HG03442 (cell line): Measurements from ENCODE around the gene SPAST.
"Not testable (repeated sequence)": the region's sequence is repeated elsewhere in the genome, so short reads cannot be mapped to it uniquely, and the experiment has no call there.

Experiments used
- ATAC-seq: cut with Tn5 transposase; IDR thresholded peaks from one replicate; pipeline ENCODE4 v1.9.1; 2021; ENCODE audit warnings: mild to moderate bottlenecking, moderate library complexity; ENCODE audit not compliant: unreplicated experiment

SPAST gene

DNA sequence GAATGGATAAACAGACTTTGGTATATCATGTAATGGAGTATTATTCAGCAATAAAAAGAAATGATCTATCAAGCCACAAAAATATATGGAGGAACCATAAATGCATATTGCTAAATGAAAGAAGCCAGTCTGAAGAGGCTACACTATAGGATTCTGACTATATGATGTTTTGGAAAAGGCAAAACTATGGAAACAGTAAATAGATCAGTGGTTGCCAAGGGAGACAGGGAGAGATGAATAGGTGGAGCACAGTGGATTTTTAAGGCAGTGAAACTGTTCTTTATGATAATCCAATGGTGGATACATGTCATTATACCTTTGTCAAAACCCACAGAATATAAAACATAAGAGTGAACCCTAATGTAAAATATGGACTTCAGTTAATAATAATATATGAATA is 61.3 kb downstream of the SPAST start:
- ATAC-seq: no peak

DNA sequence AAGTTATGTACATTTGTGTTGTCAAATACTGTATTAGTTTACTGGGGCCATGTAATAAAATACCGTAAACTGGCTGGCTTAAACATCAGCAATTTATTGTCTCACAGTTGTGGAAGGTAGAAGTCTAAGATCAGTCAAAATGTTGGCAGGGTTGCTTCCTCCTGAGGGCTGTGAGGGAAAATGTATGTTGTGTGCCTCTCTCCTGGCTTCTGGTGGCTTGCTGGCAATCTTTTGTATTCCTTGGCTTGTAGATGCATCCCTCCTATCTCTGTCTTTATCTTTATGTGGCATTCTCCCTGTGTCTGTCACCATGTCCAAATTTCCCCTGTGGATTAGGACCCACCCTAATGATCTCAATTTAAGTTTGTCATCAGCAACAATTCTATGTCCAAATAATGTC is 65.3 kb downstream of the SPAST start:
- no peak for ATAC-seq

DNA sequence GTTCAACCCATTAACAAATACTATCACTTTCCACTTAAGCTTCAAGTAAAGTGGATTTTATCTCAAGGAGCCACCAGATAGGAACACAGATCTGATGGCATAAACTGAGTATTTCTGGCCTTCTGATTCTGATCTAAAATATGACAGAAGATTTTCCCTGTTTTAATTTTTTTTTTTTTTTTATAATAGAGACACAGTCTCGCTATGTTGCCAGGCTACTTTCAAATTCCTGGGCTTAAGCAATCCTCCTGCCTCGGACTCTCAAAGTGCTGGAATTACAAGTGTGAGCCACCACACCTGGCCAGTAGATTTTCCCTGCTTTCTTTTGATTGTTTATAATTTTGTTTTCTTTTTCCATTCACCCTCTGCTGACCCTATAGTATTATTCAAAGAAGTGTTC is 65.7 kb downstream of the SPAST start:
- no peak for ATAC-seq

DNA sequence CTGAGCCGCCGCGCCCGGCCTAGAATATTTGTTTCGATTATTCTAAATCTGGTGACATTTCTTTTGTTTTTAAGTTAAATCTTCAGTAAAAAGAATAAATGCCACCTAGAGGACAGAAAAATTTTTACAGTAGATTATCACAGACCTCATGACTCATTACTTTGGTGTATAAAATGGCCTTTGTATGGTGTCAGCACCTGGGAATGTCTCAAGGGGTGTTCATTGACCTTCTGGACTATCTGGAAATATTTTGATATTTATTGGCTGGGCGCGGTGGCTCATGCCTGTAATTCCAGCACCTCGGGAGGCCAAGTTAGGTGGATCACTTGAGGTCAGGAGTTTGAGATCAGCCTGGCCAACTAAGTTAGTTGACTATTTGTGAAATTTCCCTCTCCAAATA is 72.1 kb downstream of the SPAST start:
- ATAC-seq: no peak

DNA sequence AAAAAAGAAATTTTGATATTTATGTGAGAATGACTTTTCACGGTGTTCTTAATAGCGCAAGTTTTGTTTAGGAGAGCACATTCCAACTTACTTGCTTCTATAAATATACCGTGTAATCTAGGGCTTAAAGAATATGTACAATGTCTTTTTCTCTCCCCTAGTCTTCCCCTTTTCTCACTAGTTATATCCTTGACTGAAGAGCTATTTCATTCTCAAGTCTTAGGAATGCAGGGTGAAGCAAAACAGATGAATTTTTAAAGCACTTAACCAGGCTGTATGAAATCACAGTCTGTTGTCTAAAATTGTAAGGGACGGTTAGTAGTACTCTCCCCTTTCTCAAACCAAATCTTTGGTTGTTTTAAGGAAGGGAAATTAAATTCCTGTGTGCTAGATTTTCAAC is 72.7 kb downstream of the SPAST start:
- ATAC-seq: no peak

DNA sequence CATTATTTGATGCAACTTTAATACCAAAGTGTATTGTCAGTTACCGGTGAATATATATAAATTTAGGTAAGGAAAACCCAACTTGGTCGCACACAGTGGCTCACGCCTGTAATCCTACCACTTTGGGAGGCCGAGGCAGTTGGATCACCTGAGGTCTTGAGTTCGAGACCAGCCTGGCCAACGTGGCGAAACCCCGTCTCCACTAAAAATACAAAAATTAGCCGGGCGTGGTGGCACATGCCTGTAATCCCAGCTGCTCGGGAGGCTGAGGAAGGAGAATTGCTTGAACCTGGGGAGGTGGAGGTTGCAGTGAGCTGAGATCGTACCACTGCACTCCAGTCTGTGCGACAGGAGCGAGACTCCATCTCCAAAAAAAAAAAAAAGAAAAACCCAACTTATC is 88.2 kb downstream of the SPAST start:
- not testable (repeated sequence) for ATAC-seq

DNA sequence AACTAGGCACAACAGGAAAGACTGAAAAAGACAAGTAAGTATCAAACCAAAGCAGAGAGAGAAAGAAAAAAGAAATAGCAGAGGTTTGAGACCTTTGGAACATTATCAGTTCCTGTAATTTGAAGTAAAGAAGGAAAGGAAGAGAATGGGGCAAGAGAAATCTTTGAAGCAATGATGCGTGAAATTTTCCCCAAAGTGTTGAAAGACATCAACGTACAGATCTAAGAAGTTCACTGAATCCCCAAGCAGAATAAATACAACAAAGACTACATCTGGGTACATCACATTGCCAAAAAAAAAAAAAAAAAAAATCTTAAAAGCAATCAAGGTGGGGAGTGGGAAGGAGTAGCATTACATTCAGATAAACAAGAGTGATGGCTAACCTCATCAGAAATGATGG is 96.3 kb downstream of the SPAST start:
- no peak for ATAC-seq

DNA sequence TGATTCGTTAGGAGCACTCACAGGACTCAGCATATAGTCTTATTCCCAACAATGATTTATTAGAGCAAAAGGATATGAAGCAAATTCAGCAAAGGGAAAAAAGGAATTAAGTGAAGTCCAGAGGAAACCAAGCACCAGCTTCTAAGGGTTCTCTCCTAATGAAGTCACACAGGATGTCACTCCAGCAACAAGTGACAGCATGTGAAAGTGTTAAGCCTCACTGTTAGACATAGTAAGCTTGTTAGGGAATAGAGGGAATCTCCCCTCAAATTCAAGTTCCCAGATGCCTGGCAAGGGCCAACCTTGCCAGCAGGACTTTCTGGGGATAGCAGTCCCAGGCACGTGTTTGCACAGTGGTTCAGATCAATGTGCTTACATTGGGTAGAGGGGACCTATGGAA is 97.9 kb downstream of the SPAST start:
- no peak for ATAC-seq

DNA sequence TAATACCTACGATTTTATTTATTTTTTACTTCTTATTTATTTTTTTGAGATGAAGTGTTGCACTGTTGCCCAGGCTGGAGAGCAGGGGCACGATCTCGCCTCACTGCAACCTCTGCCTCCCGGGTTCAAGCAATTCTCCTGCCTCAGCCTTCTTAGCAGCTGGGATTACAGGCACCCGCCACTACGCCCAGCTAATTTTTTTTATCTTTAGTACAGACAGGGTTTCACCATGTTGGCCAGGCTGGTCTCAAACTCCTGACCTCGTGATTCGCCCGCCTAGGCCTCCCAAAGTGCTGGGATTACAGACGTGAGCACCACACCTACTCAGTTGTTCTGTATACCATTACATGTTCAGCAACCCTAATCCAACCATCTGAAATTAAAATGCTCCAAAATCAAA is 100.9 kb downstream of the SPAST start:
- ATAC-seq: not testable (repeated sequence)

DNA sequence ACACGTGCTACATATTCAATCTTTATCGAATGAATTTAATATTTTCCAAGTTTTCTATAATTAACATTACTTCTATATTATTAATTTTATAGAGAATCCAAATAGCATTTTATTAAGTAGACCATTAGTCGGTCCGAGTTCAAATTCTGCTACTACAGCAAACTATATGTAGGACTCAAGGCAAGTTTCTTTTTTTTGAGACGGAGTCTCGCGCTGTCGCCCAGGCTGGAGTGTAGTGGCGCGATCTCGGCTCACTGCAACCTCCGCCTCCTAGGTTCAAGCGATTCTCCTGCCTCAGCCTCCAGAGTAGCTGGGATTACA is 101.6 kb downstream of the SPAST start:
- not testable (repeated sequence) for ATAC-seq

DNA sequence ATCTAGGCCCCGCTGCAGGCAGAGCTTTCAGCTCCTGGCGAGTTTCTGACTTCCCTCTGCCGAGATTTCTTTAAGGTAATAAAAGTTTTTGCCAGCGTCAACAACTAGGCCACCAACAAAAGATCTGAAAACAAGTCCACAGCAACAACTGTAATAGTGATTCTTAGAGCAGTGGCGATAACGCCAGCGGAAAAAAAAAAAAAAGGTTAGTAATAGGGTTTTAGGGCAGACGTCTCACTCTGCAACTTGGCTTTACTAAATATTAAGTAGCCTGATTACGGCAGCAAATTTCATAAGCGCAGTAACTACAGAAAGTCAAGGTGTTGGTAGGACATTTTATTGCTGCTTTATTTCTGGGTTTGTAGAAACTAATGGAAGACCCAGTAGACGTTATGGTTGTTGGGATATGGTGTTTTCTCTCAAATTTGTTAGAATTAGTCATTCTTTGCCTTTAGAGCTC is 102.8 kb downstream of the SPAST start:
- ATAC-seq: no peak

DNA sequence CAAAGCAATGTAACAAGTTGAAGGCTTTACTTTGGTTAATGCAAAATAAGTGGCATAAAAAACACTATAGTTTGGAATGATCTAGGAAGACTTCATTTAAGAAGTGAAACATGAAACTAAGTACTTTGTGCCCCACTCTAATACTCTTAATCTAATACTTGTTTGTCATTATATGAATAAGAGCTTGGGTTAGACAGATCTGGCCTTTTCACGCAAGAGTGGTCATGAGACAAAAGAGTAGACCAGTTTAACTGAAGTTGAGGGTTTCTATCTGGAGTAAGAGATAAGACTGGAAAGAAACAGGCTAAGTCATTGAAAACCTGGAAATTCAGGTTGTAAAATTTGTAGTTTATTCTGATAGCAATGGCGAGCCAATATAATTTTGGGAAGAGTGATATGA is 105.2 kb downstream of the SPAST start:
- peak; percentile 43 for ATAC-seq

DNA sequence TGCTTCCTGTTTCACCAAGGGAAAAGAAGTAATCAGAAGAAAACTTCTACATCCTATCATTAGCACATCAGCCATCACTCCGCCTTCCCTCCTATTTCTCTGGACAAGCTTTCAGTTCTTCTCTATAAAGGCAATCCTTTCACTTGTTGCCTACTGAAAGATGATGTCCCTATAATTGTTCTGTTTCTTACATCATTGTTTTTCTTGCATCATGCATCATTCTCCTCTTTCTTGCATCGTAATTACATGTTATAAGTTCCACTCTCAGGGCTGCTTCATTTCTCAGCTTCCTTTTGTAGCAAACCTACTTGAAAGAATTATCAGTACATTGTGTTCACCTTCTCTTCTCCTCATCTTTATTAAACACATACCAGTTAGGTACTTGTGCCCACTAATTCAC is 109.5 kb downstream of the SPAST start:
- ATAC-seq: no peak

DNA sequence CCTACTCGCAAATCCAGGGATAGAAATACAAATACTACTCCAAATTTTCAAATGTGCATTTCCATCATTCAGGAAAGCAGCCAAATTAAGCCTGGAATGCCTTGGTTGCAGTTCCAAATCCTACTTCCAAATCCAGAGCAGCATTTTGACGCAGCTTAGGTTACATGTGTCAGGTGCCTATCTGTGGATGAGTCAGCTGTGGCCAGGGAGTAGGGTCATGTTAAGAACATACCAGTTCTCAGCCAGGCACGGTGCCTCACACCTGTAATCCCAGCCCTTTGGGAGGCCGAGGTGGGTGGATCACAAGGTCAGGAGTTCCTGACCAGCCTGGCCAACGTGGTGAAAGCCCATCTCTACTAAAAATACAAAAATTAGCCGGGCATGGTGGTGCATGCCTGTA is 119.3 kb downstream of the SPAST start:
- ATAC-seq: no peak

DNA sequence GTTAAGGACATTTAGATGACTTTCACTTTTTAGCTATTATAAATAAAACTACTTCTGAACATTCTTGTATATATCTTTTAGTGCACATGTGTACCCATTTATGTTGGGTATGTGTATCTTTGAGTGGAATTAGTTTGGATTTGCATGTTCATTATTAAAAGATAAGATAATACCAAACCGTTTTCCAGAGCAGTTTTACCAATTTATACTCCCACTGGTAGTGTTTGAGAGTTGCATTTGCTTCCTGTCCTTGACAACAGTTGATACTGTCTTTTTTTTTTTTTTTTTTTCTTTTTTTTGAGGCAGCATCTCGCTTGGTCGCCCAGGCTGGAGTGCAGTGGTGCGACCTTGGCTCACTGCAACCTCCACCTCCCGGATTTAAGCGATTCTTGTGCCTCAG is 125.7 kb downstream of the SPAST start:
- ATAC-seq: peak; percentile 10

DNA sequence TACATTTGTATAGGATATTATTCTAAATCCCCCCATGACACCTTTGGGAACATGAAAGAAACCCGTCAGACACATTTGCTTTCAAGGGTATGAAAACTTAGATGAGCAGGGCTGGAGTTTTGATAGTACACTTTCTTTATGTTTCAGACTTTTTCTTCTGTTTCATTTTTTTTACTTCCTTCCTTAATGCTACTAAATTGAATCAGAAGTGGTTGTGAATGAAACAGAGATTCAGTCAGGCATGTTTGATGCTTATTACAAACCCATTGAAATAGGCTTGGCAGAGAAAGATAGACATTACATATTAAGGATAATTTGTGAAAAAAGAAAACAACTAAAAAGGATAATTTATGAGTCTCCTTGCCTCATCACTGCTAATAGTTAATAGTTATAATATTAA is 129.1 kb downstream of the SPAST start:
- ATAC-seq: no peak

DNA sequence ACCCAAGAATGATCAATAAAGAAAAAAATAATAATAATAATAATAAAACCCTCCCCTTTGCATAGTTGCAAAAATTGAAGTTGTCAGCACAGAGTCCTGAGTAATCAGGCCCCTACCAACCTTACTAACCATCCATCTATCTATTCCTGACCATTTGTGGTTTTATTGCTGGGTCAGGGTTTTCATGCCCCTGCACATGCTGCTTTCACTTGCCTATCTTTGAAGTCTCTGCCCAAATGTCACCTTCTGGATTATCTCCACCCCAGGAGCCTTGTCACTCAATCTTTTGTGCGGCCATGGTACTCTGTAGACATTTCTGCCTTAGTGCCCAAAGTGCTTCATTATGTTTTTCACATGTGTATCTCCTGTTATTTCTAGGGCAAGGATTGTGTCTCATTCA is 137.5 kb downstream of the SPAST start:
- no peak for ATAC-seq

DNA sequence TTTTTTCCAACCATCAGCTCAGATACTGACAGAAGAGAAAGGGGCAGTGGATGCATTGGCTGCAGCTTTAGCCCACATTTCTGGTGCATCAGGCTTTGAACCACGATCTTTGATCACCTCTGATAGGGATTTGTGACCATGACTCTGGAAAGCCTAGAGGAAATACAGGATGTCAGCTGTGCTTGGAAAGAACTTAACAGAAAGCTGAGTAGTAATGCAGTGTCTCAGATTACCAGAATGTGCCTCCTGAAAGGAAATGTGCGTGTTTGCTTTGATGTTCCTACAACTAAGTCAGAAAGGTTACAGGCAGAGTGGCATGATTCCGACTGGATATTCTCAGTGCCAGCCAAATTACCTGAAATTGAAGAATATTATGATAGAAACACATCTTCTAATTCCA is 140.1 kb downstream of the SPAST start:
- ATAC-seq: not testable (repeated sequence)
